Measurements from ENCODE around the gene SHROOM4. TPM values are rescaled to one million over a fixed set of nuclear protein-coding genes. Genes with fewer than 3 reads are reported as not detected.

SHROOM4 gene
- total RNA-seq, 1 experiment from 2014 or later, result 7.1 TPM

- H3K27me3 Mint-ChIP-seq (ENCODE audit: low read depth), result no peaks in the 10 kb centered on the region
- DNase-seq (ENCODE audit: low spot score) (no peak), ATAC-seq (no peak)
- TF ChIP-seq PRRX2 (CRISPR knock-in tag; IDR thresholded peaks at IDR 0.05) (no peak), GRHL2 (CRISPR knock-in tag; IDR thresholded peaks at IDR 0.05; ENCODE audit: insufficient replicate concordance, severe bottlenecking) (no peak), ZMAT4 (CRISPR knock-in tag; IDR thresholded peaks at IDR 0.05) (no peak), STAT6 (CRISPR knock-in tag; conservative IDR thresholded peaks at IDR 0.05; ENCODE audit: low read depth) (no peak), MAX (CRISPR knock-in tag; IDR thresholded peaks at IDR 0.05) (no peak), FOXP4 (CRISPR knock-in tag; IDR thresholded peaks at IDR 0.05) (no peak), EMX1 (CRISPR knock-in tag; IDR thresholded peaks at IDR 0.05) (no peak), RELA (CRISPR knock-in tag; IDR thresholded peaks at IDR 0.05; ENCODE audit: borderline replicate concordance) (no peak), ETV6 (CRISPR knock-in tag; IDR thresholded peaks at IDR 0.05) (no peak), FOXP1 (CRISPR knock-in tag; IDR thresholded peaks at IDR 0.05; ENCODE audit: borderline replicate concordance) (no peak), GABPB1 (CRISPR knock-in tag; IDR thresholded peaks at IDR 0.05) (no peak), TEAD4 (CRISPR knock-in tag; IDR thresholded peaks at IDR 0.05) (no peak)
- H3K36me3 Mint-ChIP-seq, result peaks cover 3% of the 10 kb centered on the region; the same call in 1 of the 2 replicates
- no peak overlapping the region for H3K27ac Mint-ChIP-seq
- ChIA-PET POLR2A (no interaction called here), CTCF (no interaction called here)
- no peaks in the 10 kb centered on the region for H3K9me3 Mint-ChIP-seq
- H3K4me3 Mint-ChIP-seq, result no peak overlapping the region
- H3K4me1 Mint-ChIP-seq, result peaks cover 24% of the 10 kb centered on the region
Measured at GRCh38 chrX:50798783-50799182, 15.2 kb downstream of the SHROOM4 start.

DNA sequence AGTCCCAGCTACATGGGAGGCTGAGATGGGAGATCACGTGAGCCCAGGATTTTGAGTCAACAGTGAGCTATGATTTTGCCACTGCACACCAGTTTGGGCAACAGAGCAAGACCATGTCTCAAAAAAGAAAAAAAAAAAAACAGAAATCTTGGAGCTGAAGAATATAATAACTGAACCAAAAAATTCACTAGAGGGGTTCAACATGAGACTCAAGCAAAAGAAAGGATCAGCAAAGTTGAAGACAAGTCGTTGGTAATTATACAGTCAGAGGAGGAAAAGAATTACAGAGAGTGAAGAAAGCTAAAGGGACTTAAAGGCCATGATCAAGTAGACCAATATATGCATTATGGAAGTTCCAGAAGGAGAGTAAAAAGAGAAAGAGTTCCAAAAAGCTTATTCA lies 26.9 kb downstream of the SHROOM4 start:
- H3K4me3 Mint-ChIP-seq, result no peak overlapping the region
- ChIA-PET CTCF (no interaction called here), POLR2A (no interaction called here)
- no peak overlapping the region for H3K27ac Mint-ChIP-seq
- TF ChIP-seq, protein P1, sequence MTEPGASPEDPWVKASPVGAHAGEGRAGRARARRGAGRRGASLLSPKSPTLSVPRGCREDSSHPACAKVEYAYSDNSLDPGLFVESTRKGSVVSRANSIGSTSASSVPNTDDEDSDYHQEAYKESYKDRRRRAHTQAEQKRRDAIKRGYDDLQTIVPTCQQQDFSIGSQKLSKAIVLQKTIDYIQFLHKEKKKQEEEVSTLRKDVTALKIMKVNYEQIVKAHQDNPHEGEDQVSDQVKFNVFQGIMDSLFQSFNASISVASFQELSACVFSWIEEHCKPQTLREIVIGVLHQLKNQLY (CRISPR knock-in tag; IDR thresholded peaks at IDR 0.05), result no peak
- TF ChIP-seq ZBTB21 (CRISPR knock-in tag; IDR thresholded peaks at IDR 0.05; ENCODE audit: borderline replicate concordance), result no peak
- no peak for TF ChIP-seq USF1 (CRISPR knock-in tag; IDR thresholded peaks at IDR 0.05)
- no peak for TF ChIP-seq RORB (CRISPR knock-in tag; IDR thresholded peaks at IDR 0.05)
- no peak for TF ChIP-seq HMGA2 (CRISPR knock-in tag; IDR thresholded peaks at IDR 0.05)
- TF ChIP-seq, protein P2, sequence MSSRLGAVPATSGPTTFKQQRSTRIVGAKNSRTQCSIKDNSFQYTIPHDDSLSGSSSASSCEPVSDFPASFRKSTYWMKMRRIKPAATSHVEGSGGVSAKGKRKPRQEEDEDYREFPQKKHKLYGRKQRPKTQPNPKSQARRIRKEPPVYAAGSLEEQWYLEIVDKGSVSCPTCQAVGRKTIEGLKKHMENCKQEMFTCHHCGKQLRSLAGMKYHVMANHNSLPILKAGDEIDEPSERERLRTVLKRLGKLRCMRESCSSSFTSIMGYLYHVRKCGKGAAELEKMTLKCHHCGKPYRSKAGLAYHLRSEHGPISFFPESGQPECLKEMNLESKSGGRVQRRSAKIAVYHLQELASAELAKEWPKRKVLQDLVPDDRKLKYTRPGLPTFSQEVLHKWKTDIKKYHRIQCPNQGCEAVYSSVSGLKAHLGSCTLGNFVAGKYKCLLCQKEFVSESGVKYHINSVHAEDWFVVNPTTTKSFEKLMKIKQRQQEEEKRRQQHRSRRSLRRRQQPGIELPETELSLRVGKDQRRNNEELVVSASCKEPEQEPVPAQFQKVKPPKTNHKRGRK (CRISPR knock-in tag; IDR thresholded peaks at IDR 0.05; ENCODE audit: borderline replicate concordance), result no peak
- no peak for TF ChIP-seq SOX15 (CRISPR knock-in tag; IDR thresholded peaks at IDR 0.05)
- TF ChIP-seq ESRRA (CRISPR knock-in tag; IDR thresholded peaks at IDR 0.05; ENCODE audit: borderline replicate concordance), result no peak
- TF ChIP-seq USF2 (CRISPR knock-in tag; IDR thresholded peaks at IDR 0.05), result no peak
- TF ChIP-seq GRHL2 (CRISPR knock-in tag; IDR thresholded peaks at IDR 0.05; ENCODE audit: insufficient replicate concordance, severe bottlenecking), result no peak
- no peaks in the 10 kb centered on the region for H3K36me3 Mint-ChIP-seq
- no peak for ATAC-seq
- DNase-seq (ENCODE audit: low spot score), result no peak
- H3K9me3 Mint-ChIP-seq, result peaks cover 6% of the 10 kb centered on the region; the same call in 1 of the 2 replicates
- no peaks in the 10 kb centered on the region for H3K4me1 Mint-ChIP-seq
- no peaks in the 10 kb centered on the region for H3K27me3 Mint-ChIP-seq (ENCODE audit: low read depth)

All from WTC11 (cell line).